H1 (cell line): Measurements from ENCODE around the gene SORCS3.

Experiments used
- ATF3 ChIP-seq: IDR thresholded peaks from 2 replicates; pipeline ENCODE4 v1.6.1; 2011; ENCODE audit warnings: low read depth, mild to moderate bottlenecking, low read length; ENCODE audit not compliant: insufficient read depth
- CTCF ChIP-seq, 3 experiments: IDR thresholded peaks; 1 replicate in 2 of 3; 2 replicates in 1 of 3; pipeline versions ENCODE4 v1.5.1 to v1.6.1; 2011; ENCODE audit warnings: low read length in 3 of 3, mild to moderate bottlenecking in 3 of 3, inconsistent platforms in 2 of 3, low read depth in 1 of 3, moderate library complexity in 1 of 3; ENCODE audit not compliant: insufficient read depth in 1 of 3; ENCODE audit errors: control extremely low read depth in 1 of 3
- E2F6 ChIP-seq: IDR thresholded peaks from 2 replicates; pipeline ENCODE4 v1.6.1; 2012; ENCODE audit warnings: inconsistent platforms
- EZH2 ChIP-seq: fragments of 200-600 bp; sonication (generic); IDR thresholded peaks from 2 replicates; pipeline ENCODE4 v1.7.1; 2012; ENCODE audit warnings: low read depth, mild to moderate bottlenecking, moderate library complexity, low read length, inconsistent platforms; ENCODE audit not compliant: severe bottlenecking
- MAX ChIP-seq: IDR thresholded peaks from 2 replicates; pipeline ENCODE4 v1.6.1; 2012; ENCODE audit warnings: inconsistent platforms
- POLR2A ChIP-seq, 2 experiments: IDR thresholded peaks; 1 replicate in 1 of 2; 2 replicates in 1 of 2; pipeline ENCODE4 v1.6.1; 2011; ENCODE audit warnings: low read depth in 2 of 2, low read length in 2 of 2, mild to moderate bottlenecking in 2 of 2; ENCODE audit errors: control extremely low read depth in 1 of 2
- POLR2AphosphoS5 ChIP-seq: IDR thresholded peaks from 2 replicates; pipeline ENCODE4 v1.6.1; 2011; ENCODE audit warnings: low read depth, low read length
- POU5F1 ChIP-seq: IDR thresholded peaks from 2 replicates; pipeline ENCODE4 v1.6.1; 2011; ENCODE audit warnings: low read depth, mild to moderate bottlenecking, low read length, moderate library complexity
- SUZ12 ChIP-seq: fragments of 200-600 bp; sonication (generic); IDR thresholded peaks from 2 replicates; pipeline ENCODE4 v1.6.1; 2012; ENCODE audit warnings: mild to moderate bottlenecking, inconsistent platforms, low read length, moderate library complexity, mixed read lengths
- YY1 ChIP-seq: IDR thresholded peaks from 2 replicates; pipeline ENCODE4 v1.6.1; 2011; ENCODE audit warnings: low read depth, mild to moderate bottlenecking, low read length

GRCh38 chr10:105001269-105001668, 360.2 kb downstream of the SORCS3 start:
- TF ChIP-seq ATF3, result no peak
- TF ChIP-seq CTCF (IDR thresholded peaks at IDR 0.05; ENCODE audit: control extremely low read depth in 1 of 3, insufficient read depth in 1 of 3, low read depth in 1 of 3, low read length in 3 of 3), result no peak
- no peak for TF ChIP-seq SUZ12
- TF ChIP-seq YY1, result no peak
- no peak for TF ChIP-seq EZH2
- TF ChIP-seq MAX, result no peak
- TF ChIP-seq POLR2A (IDR thresholded peaks at IDR 0.05; ENCODE audit: control extremely low read depth in 1 of 2, low read depth in 2 of 2, low read length in 2 of 2), result no peak
- TF ChIP-seq POLR2AphosphoS5, result no peak
- TF ChIP-seq POU5F1, result no peak
- no peak for TF ChIP-seq E2F6
